ENCODE results near the gene ALPI.

Gene ALPI

DNA sequence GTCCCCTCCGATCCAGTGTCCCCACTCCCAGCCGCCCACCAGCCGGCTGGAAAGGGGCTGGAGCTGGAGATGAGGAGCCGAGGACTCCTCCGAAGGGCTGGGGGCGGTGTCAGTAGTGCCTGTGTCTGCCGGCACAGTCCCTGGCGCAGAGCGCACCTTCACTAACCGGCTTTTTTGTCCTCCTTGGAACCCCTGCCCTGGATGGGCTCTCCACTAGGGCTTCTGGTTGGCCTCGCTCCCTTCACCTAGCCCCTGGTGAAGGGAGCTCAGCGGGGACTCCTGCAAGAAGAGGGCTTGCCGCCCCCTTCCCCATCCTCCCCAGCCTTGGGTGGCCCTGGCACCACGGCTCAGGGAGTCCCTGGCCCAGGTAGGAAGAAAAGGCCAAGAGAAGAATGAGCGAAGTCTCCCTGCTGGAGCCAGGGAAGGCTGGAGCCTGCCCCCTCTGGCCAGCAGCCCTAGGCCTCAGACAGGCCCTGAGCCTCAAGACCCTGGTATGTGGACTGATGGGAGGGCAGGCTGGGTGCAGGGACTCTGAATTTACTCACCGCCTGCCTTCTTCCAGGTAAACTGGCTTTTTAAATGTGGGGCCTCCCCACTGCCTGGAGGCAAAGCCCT lies 32.3 kb downstream of the ALPI start:
- no peaks in the 10 kb centered on the region for H3K36me3 ChIP-seq (ENCODE audit: control insufficient read depth in 2 of 2, insufficient read depth in 2 of 2, low read length in 2 of 2)
- H3K9ac ChIP-seq (ENCODE audit: low read length in 2 of 2), result no peak overlapping the region
- H3K27me3 ChIP-seq (ENCODE audit: control insufficient read depth in 1 of 2, insufficient read depth in 2 of 2, low read length in 2 of 2), result peaks cover 32 to 57% of the 10 kb centered on the region in 2 donors
- peaks cover 15% of the 10 kb centered on the region for H3K4me1 ChIP-seq (ENCODE audit: control insufficient read depth, insufficient read depth, low read length)
- H3K4me3 ChIP-seq (ENCODE audit: low read length in 2 of 2), result no peak overlapping the region
- H3K9me3 ChIP-seq (ENCODE audit: control insufficient read depth in 2 of 2, low read length in 2 of 2), result no peaks in the 10 kb centered on the region
- no peak overlapping the region for H3K27ac ChIP-seq (ENCODE audit: low read length)

DNA sequence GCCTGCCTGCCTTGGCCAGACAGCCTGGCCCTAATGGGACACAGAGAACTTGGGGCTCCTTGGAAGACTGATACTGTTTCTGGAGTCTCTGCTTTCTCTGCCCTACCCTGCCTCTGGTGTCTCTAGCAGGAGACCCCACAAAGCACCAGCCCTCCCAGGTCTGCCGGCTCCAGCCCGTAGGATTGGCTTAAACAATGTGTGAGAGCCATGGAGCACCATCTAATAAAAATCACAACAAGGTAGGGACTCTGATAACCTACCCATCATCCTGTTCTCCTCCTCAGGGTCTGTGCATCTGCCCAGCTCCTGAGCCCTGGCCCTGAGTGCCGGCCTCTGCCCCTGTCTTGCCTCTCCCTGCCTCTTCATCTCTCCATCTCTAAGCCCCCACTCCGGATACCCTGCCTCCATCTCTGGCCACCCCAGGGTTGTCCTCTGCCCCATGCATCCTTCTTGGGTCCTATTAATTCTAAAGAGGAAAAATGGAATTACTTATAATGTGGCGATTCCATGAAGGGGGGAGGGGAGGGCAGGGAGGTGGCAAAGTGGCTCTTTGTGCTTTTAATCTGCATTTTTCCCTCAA lies 32.9 kb downstream of the ALPI start:
- Histone ChIP-seq H3K4me1 (ENCODE audit: control insufficient read depth, insufficient read depth, low read length) (peaks cover 15% of the 10 kb centered on the region), H3K9ac (ENCODE audit: low read length in 2 of 2) (no peak overlapping the region), H3K4me3 (ENCODE audit: low read length in 2 of 2) (no peak overlapping the region), H3K27ac (ENCODE audit: low read length) (no peak overlapping the region), H3K27me3 (ENCODE audit: control insufficient read depth in 1 of 2, insufficient read depth in 2 of 2, low read length in 2 of 2) (peaks cover 29 to 51% of the 10 kb centered on the region in 2 donors), H3K9me3 (ENCODE audit: control insufficient read depth in 2 of 2, low read length in 2 of 2) (no peaks in the 10 kb centered on the region), H3K36me3 (ENCODE audit: control insufficient read depth in 2 of 2, insufficient read depth in 2 of 2, low read length in 2 of 2) (no peaks in the 10 kb centered on the region)

DNA sequence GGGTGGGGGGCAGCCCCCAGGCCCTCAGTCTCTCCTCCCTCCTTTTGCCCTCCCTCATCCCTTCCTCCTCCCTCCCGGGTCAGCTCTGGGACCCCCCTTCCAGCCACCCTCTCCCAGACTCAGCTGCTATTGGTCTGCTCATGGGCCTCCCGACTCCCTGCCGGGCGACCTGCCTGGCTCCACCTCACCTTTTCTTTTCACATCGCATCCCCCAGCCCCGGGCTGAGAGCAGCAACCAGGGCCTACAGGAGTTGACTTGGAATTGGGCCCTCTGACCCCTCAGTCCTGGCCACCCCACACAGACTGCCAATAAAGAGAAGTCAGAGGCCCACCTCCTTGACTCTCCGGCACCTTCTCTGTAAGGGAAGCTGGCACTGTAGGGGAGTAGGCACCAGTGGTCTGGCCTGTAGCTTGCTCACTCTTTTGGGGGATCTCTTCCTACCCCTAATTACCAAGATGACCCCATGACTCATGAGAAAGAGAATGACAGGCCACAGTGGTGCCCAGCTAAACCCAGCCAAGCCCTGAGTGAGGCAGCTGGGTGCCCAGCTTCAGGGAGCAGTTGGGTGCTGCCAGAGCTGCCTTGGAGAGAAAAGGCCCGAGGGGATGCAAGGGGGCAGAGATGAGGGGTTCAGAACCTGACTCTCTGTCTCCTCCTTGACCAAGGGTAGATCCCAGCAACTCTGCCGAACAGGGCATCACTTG lies 33.7 kb downstream of the ALPI start:
- Histone ChIP-seq H3K4me1 (ENCODE audit: control insufficient read depth, insufficient read depth, low read length) (peaks cover 15% of the 10 kb centered on the region), H3K27me3 (ENCODE audit: control insufficient read depth in 1 of 2, insufficient read depth in 2 of 2, low read length in 2 of 2) (peaks cover 22 to 42% of the 10 kb centered on the region in 2 donors), H3K36me3 (ENCODE audit: control insufficient read depth in 2 of 2, insufficient read depth in 2 of 2, low read length in 2 of 2) (no peaks in the 10 kb centered on the region), H3K27ac (ENCODE audit: low read length) (no peak overlapping the region), H3K9me3 (ENCODE audit: control insufficient read depth in 2 of 2, low read length in 2 of 2) (no peaks in the 10 kb centered on the region), H3K9ac (ENCODE audit: low read length in 2 of 2) (no peak overlapping the region), H3K4me3 (ENCODE audit: low read length in 2 of 2) (no peak overlapping the region)

DNA sequence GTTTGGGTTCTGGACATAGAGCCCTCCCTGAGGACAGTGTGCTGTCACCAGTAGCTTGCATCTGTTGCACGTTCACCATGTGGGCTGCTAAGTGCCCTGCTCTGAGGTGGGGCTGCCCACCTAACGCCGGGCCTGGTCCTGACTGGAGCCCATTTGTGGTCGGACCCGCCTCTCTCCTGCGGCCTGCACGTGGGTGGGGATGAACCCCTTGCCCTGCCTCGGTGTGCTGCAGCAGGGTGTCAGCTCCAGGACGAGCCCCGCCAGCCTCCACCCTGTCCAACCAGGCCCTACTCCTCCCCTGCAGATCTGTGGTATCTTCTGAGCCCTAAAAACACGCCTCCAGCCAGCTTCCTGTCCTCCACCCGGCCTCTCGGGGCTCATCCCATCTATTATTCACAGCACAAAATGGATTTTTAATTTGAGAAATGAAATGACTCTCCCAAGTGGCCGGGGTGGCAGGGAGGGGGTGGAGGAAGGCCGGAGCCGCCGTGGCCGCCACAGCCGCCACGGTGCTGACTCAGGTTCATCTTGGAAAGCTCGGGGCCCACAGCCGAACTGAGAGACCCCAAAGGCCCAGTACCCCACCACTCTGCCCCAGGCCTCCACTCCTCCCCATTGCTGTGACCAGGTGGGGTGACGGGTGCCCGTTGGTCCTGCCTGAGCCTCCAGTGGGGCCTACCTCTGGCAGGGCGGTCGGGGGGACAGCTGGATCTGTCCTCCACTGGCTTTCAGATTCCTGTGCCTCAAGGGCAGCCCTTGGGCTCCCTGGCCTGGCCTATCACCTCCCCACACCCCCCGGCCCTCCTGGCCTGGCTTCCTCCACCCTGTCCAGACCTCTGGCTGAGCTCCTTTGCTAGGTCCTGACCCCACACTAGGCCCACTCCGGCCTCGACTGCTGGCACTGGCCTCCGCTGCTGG lies 34.5 kb downstream of the ALPI start:
- no peaks in the 10 kb centered on the region for H3K36me3 ChIP-seq (ENCODE audit: control insufficient read depth in 2 of 2, insufficient read depth in 2 of 2, low read length in 2 of 2)
- H3K4me3 ChIP-seq (ENCODE audit: low read length in 2 of 2), result no peak overlapping the region
- no peaks in the 10 kb centered on the region for H3K9me3 ChIP-seq (ENCODE audit: control insufficient read depth in 2 of 2, low read length in 2 of 2)
- H3K27ac ChIP-seq (ENCODE audit: low read length), result no peak overlapping the region
- no peak overlapping the region for H3K9ac ChIP-seq (ENCODE audit: low read length in 2 of 2)
- peaks cover 11% of the 10 kb centered on the region for H3K4me1 ChIP-seq (ENCODE audit: control insufficient read depth, insufficient read depth, low read length)
- H3K27me3 ChIP-seq (ENCODE audit: control insufficient read depth in 1 of 2, insufficient read depth in 2 of 2, low read length in 2 of 2), result peaks cover 14 to 34% of the 10 kb centered on the region in 2 donors

DNA sequence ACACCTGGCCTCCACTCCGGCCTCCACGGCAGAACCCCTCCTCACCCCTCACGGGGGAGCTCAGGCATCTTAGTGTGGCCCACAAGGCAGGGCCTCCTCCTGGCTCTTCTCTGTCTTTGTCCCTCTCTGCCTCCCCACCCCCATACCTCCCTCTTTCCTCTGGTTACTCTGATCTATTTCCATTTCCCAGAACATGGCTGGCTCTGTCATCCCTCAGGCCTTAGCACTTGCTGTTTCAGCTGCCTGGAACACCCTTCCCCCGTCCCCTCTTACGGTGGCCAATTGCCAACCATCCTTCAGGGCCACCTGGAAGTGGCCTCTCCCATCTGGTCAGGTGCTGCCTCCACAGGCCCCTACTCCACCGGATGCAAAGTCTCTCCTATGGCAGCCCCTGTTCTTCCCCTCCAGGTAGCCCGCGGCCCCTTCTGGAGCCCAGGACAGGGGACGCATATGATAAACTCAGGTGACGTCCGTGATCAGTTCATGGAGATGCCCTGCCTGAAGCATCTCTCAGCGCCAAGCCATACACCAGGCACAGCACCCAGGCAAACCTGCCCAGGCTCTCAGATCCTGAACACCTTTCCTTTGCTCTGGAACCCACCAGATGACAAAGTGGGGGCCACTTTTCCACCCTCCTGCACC lies 35.3 kb downstream of the ALPI start:
- Histone ChIP-seq H3K27me3 (ENCODE audit: control insufficient read depth in 1 of 2, insufficient read depth in 2 of 2, low read length in 2 of 2) (peaks cover 14 to 26% of the 10 kb centered on the region in 2 donors), H3K4me1 (ENCODE audit: control insufficient read depth, insufficient read depth, low read length) (peaks cover 11% of the 10 kb centered on the region), H3K9me3 (ENCODE audit: control insufficient read depth in 2 of 2, low read length in 2 of 2) (no peaks in the 10 kb centered on the region), H3K36me3 (ENCODE audit: control insufficient read depth in 2 of 2, insufficient read depth in 2 of 2, low read length in 2 of 2) (no peaks in the 10 kb centered on the region), H3K27ac (ENCODE audit: low read length) (no peak overlapping the region), H3K4me3 (ENCODE audit: low read length in 2 of 2) (no peak overlapping the region), H3K9ac (ENCODE audit: low read length in 2 of 2) (no peak overlapping the region)

DNA sequence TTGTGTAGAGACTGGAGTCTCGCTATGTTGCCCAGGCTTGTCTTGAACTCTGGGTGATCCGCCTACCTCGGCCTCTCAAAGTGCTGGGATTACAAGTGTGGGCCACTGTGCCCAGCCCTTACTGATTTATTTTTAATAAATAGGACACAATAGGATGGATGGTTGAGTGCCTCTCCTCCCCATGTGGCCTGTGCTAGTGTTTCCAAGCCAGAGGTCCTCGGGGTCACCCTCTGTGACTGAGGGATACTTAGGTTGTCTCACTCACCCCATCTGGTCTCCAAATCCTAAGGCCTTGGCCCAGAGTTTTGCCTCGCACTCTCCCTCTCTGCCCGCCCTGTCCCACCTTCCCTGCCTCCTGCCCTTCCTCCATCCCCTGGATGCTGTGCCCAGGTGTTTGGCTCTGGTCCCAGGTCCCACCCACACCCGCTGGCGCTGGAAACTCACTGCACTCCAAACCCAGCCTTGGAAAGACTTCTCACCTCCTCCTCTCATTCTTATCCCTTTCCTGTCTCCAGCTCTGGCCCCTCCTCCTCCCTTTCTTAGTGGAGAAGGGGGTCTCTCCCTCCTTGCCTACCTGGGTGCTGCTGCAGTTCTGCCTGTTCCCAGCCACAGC lies 36.4 kb downstream of the ALPI start:
- no peaks in the 10 kb centered on the region for H3K9me3 ChIP-seq (ENCODE audit: control insufficient read depth in 2 of 2, low read length in 2 of 2)
- peaks cover 3% of the 10 kb centered on the region for H3K4me1 ChIP-seq (ENCODE audit: control insufficient read depth, insufficient read depth, low read length)
- no peaks in the 10 kb centered on the region for H3K36me3 ChIP-seq (ENCODE audit: control insufficient read depth in 2 of 2, insufficient read depth in 2 of 2, low read length in 2 of 2)
- H3K27me3 ChIP-seq (ENCODE audit: control insufficient read depth in 1 of 2, insufficient read depth in 2 of 2, low read length in 2 of 2), result peaks cover 14 to 16% of the 10 kb centered on the region in 2 donors
- H3K4me3 ChIP-seq (ENCODE audit: low read length in 2 of 2), result no peak overlapping the region
- H3K27ac ChIP-seq (ENCODE audit: low read length), result no peak overlapping the region
- H3K9ac ChIP-seq (ENCODE audit: low read length in 2 of 2), result no peak overlapping the region

DNA sequence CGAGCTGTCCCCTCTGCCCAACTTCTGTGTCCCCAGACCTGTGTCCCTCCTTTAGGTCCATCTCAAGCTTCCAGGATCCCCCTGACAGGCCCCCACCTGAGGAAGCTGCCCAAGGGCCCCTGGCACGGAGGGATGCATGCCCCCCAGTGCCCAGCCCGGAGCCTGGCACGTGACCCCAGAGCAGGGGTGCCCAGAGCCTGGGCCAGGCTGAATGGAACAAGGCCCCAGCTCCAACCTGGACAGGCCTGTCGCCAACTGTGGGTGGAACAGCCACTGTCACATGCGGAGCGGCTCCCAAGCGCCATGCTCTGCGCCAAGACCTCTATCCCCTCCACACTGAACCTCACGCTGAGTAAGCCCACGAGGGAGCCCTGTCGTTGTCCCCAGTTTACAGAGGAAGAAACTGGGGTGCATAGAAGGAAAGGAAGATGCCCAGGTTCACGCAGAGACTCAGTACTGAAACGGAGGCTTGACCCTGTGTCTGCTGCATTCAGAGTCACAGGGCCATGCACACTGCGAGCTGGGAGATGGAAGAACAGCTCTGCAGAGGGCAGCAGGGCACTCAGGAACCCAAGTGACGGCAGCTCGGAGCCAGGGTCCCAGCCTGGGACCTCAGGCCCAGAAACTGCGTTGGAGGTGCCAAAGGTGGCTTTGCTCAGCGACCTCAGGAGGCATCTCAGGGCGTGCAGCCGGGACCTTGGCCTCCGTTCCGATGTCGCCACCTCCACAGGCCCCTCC lies 37.2 kb downstream of the ALPI start:
- Histone ChIP-seq H3K4me3 (ENCODE audit: low read length in 2 of 2) (no peak overlapping the region), H3K27ac (ENCODE audit: low read length) (no peak overlapping the region), H3K27me3 (ENCODE audit: control insufficient read depth in 1 of 2, insufficient read depth in 2 of 2, low read length in 2 of 2) (peaks cover 12 to 15% of the 10 kb centered on the region in 2 donors)

DNA sequence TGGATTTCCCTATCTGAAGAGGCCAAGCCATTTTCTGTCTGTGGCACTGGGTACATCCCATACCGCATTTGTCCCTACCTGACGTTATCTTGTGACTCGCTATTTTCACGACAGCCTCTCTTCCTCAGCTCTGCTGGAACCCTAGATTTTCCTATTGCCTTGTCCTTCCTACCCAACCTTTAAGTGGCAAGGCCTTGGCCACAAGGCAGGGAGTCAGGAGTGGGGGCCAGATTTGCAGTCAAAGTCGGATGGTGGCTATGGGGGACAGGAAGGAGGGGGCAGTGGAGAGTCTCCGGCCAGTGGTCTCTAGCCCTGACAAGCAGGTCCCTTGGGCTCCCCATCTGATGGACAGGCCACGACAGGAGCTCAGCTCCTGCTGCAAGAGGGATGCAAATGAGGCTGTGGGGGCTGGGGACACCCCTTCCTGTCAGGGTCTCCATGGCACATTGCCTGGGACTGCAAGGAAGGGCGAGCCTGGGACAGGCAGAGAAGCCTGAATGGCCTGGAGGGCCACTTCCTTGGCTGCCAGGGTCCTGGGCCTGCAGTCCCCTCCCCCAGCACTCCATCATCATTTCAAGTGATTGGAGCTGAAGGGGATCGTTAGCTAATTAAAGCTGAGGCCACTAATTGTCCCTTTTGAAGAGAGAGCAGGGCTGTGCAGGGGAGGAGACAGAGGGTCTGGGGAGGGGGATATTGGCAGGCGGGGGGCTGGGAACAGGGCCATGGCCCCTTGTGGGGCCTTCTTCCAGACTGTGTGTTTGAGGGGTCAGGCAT lies 37.9 kb downstream of the ALPI start:
- Histone ChIP-seq H3K36me3 (ENCODE audit: control insufficient read depth in 2 of 2, insufficient read depth in 2 of 2, low read length in 2 of 2) (no peaks in the 10 kb centered on the region), H3K9me3 (ENCODE audit: control insufficient read depth in 2 of 2, low read length in 2 of 2) (no peaks in the 10 kb centered on the region), H3K27me3 (ENCODE audit: control insufficient read depth in 1 of 2, insufficient read depth in 2 of 2, low read length in 2 of 2) (peaks cover 5 to 12% of the 10 kb centered on the region in 2 donors), H3K4me1 (ENCODE audit: control insufficient read depth, insufficient read depth, low read length) (no peaks in the 10 kb centered on the region), H3K4me3 (ENCODE audit: low read length in 2 of 2) (no peak overlapping the region), H3K9ac (ENCODE audit: low read length in 2 of 2) (no peak overlapping the region), H3K27ac (ENCODE audit: low read length) (no peak overlapping the region)

More for the DNA sequence above, 37.2 kb downstream of the ALPI start:
- no peak overlapping the region for H3K9ac ChIP-seq (ENCODE audit: low read length in 2 of 2)
- no peaks in the 10 kb centered on the region for H3K36me3 ChIP-seq (ENCODE audit: control insufficient read depth in 2 of 2, insufficient read depth in 2 of 2, low read length in 2 of 2)
- no peaks in the 10 kb centered on the region for H3K9me3 ChIP-seq (ENCODE audit: control insufficient read depth in 2 of 2, low read length in 2 of 2)
- no peaks in the 10 kb centered on the region for H3K4me1 ChIP-seq (ENCODE audit: control insufficient read depth, insufficient read depth, low read length)

DNA sequence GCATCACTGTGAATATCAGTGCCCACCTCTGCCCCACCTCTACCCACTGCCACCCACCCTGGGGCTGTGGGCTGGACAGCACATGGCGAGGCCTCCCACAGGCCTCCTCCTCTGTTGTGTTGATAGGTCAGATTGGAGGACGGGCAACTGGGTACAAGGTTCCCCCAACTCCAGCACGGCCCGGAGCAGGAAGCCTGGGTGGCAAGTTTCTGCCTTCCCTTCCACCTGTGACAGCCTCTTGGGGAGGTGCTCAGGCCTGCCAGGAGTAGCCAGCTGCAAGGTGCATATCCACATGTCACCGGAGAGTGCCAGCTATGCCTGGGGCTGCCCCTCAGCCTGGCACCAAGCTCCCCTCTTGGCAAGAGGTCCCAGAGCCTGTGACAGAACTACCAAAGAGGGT lies 38.6 kb downstream of the ALPI start:
- Histone ChIP-seq H3K27ac (ENCODE audit: low read length) (no peak overlapping the region), H3K36me3 (ENCODE audit: control insufficient read depth in 2 of 2, insufficient read depth in 2 of 2, low read length in 2 of 2) (no peaks in the 10 kb centered on the region), H3K9me3 (ENCODE audit: control insufficient read depth in 2 of 2, low read length in 2 of 2) (no peaks in the 10 kb centered on the region), H3K4me3 (ENCODE audit: low read length in 2 of 2) (no peak overlapping the region), H3K4me1 (ENCODE audit: control insufficient read depth, insufficient read depth, low read length) (no peaks in the 10 kb centered on the region), H3K9ac (ENCODE audit: low read length in 2 of 2) (no peak overlapping the region), H3K27me3 (ENCODE audit: control insufficient read depth in 1 of 2, insufficient read depth in 2 of 2, low read length in 2 of 2) (peaks cover 3 to 12% of the 10 kb centered on the region in 2 donors)
